Astrocyte (in vitro differentiated cells and primary cell): ENCODE results near the gene RPL35A.

Experiments used
- EZH2 ChIP-seq: IDR thresholded peaks from 2 replicates; pipeline ENCODE4 v1.6.1; 2012; ENCODE audit warnings: mild to moderate bottlenecking, low read length, inconsistent platforms; ENCODE audit not compliant: insufficient read depth
- TF ChIP-seq, protein P1 (sequence below): IDR thresholded peaks from 2 replicates; pipeline ENCODE4 v1.5.1; 2011; ENCODE audit warnings: low read depth, mild to moderate bottlenecking, inconsistent platforms, low read length, moderate library complexity; ENCODE audit not compliant: insufficient read depth

DNA sequence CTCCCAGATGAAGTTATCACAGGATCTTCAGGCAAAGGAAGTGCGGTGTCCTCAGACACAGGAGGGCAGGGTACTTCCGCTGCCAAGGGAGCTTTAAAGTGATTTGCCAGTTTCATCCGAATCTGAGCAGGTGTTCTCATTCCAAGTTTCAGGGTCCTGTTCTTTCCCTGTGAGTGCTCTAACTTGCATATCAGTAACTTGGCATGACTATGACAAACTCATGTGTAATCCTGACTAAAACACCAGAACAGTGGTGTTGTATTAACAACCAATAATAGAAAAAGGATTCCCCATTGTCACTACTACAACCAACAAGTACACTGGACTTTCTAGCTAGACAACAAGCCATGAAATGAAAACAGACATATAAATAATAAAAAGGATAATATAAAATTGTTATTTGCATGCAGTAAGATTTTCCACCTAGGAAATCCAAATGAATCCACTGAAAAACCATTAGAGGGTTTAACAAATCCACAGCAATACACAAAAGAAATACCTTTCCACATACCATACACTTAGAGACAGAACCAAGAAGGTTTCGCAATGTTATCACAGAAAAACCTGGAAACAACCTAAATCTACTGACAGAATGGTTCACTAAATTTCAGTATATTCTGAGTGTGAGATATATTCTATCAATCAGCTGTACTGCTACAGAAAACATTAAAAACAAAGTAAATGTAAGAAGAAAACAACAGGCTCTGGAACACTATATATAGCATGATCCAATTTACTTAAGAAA is 40.9 kb upstream of the RPL35A start:
- TF ChIP-seq, protein P1, sequence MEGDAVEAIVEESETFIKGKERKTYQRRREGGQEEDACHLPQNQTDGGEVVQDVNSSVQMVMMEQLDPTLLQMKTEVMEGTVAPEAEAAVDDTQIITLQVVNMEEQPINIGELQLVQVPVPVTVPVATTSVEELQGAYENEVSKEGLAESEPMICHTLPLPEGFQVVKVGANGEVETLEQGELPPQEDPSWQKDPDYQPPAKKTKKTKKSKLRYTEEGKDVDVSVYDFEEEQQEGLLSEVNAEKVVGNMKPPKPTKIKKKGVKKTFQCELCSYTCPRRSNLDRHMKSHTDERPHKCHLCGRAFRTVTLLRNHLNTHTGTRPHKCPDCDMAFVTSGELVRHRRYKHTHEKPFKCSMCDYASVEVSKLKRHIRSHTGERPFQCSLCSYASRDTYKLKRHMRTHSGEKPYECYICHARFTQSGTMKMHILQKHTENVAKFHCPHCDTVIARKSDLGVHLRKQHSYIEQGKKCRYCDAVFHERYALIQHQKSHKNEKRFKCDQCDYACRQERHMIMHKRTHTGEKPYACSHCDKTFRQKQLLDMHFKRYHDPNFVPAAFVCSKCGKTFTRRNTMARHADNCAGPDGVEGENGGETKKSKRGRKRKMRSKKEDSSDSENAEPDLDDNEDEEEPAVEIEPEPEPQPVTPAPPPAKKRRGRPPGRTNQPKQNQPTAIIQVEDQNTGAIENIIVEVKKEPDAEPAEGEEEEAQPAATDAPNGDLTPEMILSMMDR = no peak
- TF ChIP-seq EZH2 = no peak
